Cardiac septum (tissue), 1 donor: ENCODE results near the gene UTS2R. TPM values are rescaled to one million over a fixed set of nuclear protein-coding genes. Genes with fewer than 3 reads are reported as not detected.

Experiments
- DNase-seq: peaks from one replicate; pipeline ENCODE4 v3.0.0-alpha.2; 2020; ENCODE audit warnings: low spot score
- intact Hi-C: fragments of 100-400 bp; cut with DNase I; formaldehyde crosslinking; loops from one replicate; pipeline ENCODE4 v1.14.0; 2022
- total RNA-seq: library from RNA; stranded (reverse); fragmentation: NEBNext Ultra II Directional; extraction: Animal tissue kit (Norgen Biotek cat#: 25700); gene quantifications from one replicate; pipeline ENCODE4 v1.2.1, GENCODE V29; 2021
- donor health status: DM: no; HTN: no; CAD: no.

The UTS2R gene
- total RNA-seq, 1 donor from 2014 or later: 0.51 TPM

DNA sequence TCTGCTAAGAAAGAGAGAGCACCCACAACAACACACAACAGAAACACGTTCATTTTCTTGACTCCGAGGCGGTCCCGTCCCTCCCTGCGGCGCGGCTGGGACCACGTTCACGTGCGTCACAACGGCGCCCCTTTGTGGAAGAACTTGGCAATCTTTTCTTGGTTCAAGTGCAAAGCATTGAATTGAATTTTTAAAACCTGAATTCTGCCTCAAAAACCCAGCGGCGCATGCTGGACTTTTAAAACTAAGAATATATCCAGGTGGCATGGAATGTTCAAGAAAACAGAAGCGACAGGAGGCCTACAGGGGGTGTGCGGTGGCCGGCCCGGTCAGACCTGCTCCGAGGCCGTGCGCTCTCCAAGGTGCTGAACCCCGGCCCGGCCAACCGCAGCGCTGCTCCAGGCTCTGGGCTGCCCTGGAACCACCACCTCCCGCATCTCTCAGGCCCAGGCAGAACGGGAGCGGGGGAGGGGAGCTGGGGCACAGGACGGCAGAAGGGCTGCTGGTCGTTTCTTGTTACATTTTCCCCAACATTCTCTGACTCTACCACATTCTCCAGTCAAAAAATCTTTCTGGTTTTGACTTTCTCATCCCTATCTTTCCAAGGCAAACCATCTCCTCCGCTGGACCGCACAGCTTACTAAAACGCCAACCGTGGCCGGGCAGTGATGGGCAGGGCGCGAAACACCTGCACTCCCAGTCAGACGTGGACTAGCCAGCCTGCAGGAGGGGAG lies 43.1 kb downstream of the UTS2R start:
- DNase-seq: peak; percentile 85
- intact Hi-C loops: loop anchor here (1.0 kb wide), 1 partner anchor 63 kb away; no protein-coding TSS in a partner anchor

DNA sequence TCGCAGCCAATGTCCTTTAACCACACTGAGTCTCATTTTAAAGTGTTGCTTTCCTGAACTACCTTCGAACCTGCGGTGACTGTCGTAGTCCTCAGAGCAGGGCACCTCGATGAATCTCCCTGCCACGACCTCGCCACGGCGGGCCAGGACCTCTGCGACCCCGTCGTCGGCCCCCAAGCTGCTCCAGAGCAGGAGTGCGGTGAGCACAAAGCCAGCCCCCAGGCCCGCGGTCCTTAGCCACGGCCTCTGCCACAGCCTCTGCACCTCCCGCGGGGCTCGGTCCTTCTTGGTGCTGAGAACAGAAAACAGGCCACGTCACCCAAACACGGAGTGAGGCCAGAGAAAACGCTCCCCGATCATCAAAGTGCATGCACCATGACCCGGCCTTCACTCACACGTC lies 43.8 kb downstream of the UTS2R start:
- no peak for DNase-seq
- intact Hi-C loops: no loop called here

DNA sequence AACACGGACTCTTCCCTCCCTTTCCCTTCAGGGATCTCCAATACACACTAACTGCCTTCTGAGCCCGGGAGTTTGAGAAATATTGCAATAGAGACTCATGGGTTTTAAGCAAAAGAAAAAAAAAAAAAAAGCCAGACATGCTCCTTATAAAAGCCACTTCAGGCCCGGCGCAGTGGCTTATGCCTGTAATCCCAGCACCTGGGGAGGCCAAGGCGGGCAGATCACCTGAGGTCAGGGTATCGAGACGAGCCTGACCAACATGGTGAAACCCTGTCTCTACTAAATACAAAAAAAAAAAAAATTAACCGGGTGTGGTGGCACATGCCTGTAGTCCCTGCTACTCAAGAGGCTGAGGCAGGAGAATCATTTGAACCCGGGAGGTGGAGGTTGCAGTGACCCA lies 44.2 kb downstream of the UTS2R start:
- intact Hi-C loops: no loop called here
- DNase-seq: no peak

DNA sequence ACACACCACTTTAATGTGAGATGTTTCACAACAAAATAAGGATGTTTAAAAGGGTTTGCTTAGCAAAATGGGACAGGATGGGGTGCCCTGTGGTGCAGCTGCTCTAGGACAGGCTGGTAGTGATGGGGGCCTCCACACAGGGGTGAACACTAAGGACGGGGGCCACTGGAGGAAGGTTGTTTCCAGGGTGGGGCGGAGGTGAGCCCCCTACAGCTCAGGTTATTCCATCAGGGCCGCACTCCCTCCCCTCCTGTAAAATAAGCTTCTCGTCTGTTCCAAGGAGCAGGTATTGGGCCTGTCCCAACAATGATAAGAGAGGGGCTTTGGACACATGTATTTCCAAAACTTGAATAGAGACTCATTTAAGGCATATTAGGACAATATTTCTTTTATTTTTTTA lies 44.7 kb downstream of the UTS2R start:
- intact Hi-C loops: no loop called here
- no peak for DNase-seq

DNA sequence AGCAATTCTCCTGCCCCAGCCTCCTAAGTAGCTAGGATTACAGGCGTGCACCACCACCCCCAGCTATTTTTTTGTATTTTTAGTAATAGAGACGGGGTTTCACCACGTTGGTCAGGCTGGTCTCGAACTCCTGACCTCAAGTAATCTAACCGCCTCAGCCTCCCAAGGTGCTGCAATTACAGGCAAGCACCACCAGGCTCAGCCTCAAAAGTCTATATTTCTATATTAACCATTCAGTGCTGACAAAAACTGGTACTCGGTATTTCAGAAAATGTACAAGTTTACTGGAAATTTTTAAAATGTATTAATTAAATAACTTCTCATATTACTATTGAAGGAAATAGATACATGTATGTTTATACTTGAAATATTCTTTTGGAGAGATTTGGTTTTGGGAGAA lies 45.2 kb downstream of the UTS2R start:
- intact Hi-C loops: no loop called here
- no peak for DNase-seq

DNA sequence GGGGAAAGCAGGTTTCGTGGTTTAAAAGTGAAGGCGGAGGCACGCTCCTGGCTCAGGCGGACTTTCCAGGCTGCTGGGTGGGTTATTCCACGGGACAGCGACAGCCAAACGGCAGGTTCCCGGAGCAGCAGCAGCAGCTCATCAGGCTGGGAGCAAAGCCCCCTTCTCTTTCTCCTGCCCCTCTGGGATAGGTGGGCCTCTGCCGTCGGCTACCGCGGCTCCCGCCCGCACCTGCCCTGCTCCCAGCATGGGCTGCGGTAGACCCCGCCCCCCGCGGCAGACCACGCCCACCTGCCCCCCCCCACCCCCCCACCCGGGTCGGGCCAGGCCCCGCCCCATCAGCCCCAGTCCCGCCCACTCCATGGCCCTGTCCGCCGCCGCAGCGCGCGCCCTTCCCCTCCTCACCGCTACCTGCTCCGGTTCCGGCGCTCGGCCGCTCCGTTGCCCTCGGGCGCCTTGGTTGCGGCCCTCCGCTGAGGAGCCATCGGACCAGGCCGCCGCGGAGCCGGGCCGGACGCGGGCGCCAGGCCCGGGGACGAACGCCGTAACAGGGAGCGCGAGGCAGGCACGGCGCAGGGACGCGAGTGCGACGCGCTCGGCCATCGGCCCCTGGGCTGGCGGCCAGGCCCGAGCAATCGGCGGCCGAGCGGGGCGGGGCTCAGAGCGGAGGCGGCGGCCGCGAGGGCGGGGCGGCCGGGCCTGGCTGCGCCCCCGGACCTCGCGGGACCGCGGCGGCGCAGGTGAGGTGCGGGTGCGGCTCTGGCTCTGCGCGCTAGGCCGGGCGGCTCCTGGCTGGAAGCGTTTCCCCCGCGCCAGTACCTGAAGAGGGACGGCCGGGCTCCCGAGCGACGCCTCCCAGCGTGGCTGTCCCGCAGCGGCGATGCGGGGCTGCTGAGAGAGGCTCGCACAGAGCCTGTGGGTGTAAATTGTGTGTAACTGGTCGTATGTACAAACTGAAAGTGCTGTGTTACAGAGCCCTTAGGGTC lies 46.7 kb downstream of the UTS2R start, which contains the start of the genes HEXD and OGFOD3:
TSS of gene HEXD (plus strand) at position 347 of the 986 bp plus-strand sequence. CDS start 1,453 bp downstream, outside the sequence.
TSS of gene OGFOD3 (minus strand) at position 586 of the 986 bp plus-strand sequence. CDS start at position 485, 101 bp downstream.
- DNase-seq: peak; percentile 90
- intact Hi-C loops: no loop called here

DNA sequence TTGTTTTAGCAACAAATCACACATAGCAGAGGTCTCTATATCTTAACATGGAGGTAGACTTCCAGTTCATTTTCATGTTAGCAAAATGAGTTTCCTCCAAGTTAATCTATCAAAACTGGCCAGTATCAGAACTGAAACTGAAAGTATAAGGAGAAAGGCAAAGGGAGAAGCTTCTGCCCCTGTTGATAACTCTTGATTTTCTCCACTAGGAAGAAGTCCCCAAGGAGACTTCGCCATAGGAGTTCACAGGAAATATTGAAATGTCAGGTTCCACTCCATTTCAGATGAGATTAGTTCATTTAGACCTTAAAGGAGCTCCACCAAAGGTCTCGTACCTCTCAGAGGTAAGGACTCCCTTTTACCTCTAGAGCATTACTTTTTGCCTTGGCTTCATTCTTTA lies 48.0 kb downstream of the UTS2R start:
- DNase-seq: no peak
- intact Hi-C loops: no loop called here

DNA sequence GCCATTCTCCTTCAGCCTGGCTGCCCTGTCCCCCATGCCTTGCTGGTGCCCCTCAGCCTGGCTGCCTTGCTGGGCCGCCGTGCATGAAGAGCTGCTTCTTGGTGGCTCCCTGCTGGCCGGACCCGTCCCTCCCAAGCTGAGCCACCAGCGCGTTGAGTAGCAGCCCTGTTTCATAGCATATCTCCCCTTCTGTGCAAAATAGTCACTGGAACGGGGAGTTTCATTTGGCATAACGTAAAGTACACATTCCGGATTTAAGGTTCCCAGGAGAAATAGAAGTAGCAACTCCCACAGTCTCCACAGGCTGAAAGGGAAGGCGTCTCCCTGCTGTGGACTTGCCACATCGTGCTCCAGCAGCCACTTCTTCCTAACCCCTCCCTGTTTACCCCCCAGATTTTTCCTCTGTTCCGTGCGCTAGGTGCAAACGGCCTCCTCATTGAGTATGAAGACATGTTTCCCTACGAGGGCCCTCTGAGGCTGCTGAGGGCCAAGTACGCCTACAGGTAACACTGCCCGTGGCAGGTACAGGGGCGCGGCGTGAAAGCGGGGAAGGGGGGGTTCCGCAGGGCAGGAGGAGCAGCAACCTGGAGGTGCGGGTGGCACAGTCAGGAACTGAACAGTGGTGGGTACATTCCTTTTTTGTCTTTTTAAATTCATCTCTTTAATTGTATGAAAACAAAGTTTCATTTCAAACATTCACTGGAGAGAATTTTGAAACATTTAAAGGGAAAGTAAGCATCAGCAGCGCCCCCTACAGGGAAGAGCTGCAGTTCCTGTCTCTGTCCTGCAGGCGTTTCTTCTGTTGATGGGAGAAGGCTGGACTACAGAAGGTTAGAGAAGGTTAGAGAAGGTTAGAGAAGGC lies 52.7 kb downstream of the UTS2R start:
- intact Hi-C loops: no loop called here
- DNase-seq: no peak

DNA sequence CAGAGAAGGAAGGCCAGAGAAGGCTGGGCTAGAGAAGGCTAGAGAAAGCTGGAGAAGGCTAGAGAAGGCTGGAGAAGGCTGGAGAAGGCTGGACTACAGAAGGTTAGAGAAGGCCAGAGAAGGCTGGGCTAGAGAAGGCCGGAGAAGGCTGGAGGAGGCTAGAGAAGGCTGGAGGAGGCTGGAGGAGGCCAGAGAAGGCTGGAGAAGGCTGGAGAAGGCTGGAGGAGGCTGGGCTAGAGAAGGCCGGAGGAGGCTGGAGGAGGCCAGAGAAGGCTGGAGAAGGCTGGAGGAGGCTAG lies 53.2 kb downstream of the UTS2R start:
- no peak for DNase-seq
- intact Hi-C loops: no loop called here

Other genes starting within 250 kb of the UTS2R start
- 10.6 TPM for gene CCDC57, start 158.9 kb upstream of the UTS2R start, total RNA-seq
- gene SLC16A3, start 142.7 kb upstream of the UTS2R start, total RNA-seq: 20.7 TPM
- gene CSNK1D, start 98.1 kb upstream of the UTS2R start, total RNA-seq: 80.9 TPM
- 0.62 TPM for gene CD7, start 54.2 kb upstream of the UTS2R start, total RNA-seq
- gene SECTM1, start 38.0 kb upstream of the UTS2R start, total RNA-seq: 2.0 TPM
- gene TEX19, start 12.5 kb upstream of the UTS2R start, total RNA-seq: not detected
- gene HEXD, start 46.6 kb downstream of the UTS2R start, total RNA-seq: 14.3 TPM
- gene OGFOD3, start 46.8 kb downstream of the UTS2R start, total RNA-seq: 31.3 TPM
- 37.4 TPM for gene CYBC1, start 79.0 kb downstream of the UTS2R start, total RNA-seq
- 49.8 TPM for gene NARF, start 87.0 kb downstream of the UTS2R start, total RNA-seq
- 40.2 TPM for gene FOXK2, start 148.0 kb downstream of the UTS2R start, total RNA-seq